GM12878 (cell line): ENCODE results near the gene CPSF4L. TPM values are rescaled to one million over a fixed set of nuclear protein-coding genes. Genes with fewer than 3 reads are reported as not detected.

ENCODE experiments used
- ATAC-seq: fragments of 200-7000 bp; cut with Tn5 transposase; 3 replicates; pipeline ENCODE4 v1.9.1; 2020; ENCODE audit warnings: mild to moderate bottlenecking, moderate library complexity
- BruUV-seq: library from RNA; stranded (reverse); fragments of 400-500 nt; replicated peaks from 2 replicates; lab custom pipeline; 2021; lab: Mats Ljungman, UMichigan
- CTCF ChIA-PET: fragments of 300-600 bp; sonication (Branson Sonifier 250); formaldehyde crosslinking; extraction: SDS; loops from one replicate; lab custom pipeline; 2021; ENCODE audit warnings: inconsistent platforms; lab: Yijun Ruan, JAX
- POLR2A ChIA-PET: fragments of 350-600 bp; formaldehyde crosslinking; extraction: SDS; loops from one replicate; lab custom pipeline; 2021; ENCODE audit warnings: inconsistent platforms; lab: Charles Lee
- RAD21 ChIA-PET: fragments of 300-600 bp; sonication (Branson Sonifier 250); formaldehyde crosslinking; loops from one replicate; lab custom pipeline; 2023; ENCODE audit warnings: antibody characterized with exemption; ENCODE audit not compliant: unreplicated experiment; lab: Charles Lee
- SMC1A ChIA-PET: fragments of 300-600 bp; sonication (Branson Sonifier 250); formaldehyde crosslinking; loops from one replicate; lab custom pipeline; 2023; ENCODE audit not compliant: unreplicated experiment, uncharacterized antibody; lab: Charles Lee
- DNase-seq: peaks from one replicate; pipeline ENCODE4 v3.0.0-alpha.2; 2011; ENCODE audit warnings: low read depth, low spot score
- FAIRE-seq: peaks from 3 replicates; lab custom pipeline; 2011; peaks lifted over from hg19 to GRCh38; lab: Jason Lieb, UNC
- H2AFZ ChIP-seq: 2 replicates; pipeline ENCODE4 v1.6.0; 2011; ENCODE audit warnings: low read depth, low read length, control low read depth; ENCODE audit not compliant: control insufficient read depth
- H3K27ac ChIP-seq: 2 replicates; pipeline ENCODE4 v1.5.1; 2011; ENCODE audit warnings: control low read depth; ENCODE audit not compliant: control insufficient read depth, insufficient read depth
- H3K27me3 ChIP-seq, 2 experiments: replicated peaks in 1 of 2; 2 replicates each; pipeline versions ENCODE4 v1.6.0 to v1.6.1; 2011; ENCODE audit warnings: low read length in 1 of 2; ENCODE audit not compliant: control insufficient read depth in 2 of 2, insufficient read depth in 2 of 2
- H3K36me3 ChIP-seq, 2 experiments: 2 replicates each; pipeline ENCODE4 v1.5.1; 2011; ENCODE audit warnings: low read length in 1 of 2; ENCODE audit not compliant: control insufficient read depth in 2 of 2, insufficient read depth in 2 of 2
- H3K4me1 ChIP-seq: 2 replicates; pipeline ENCODE4 v1.6.1; 2011; ENCODE audit warnings: mild to moderate bottlenecking, low read length, moderate library complexity, mixed read lengths; ENCODE audit not compliant: control insufficient read depth, insufficient read depth
- H3K4me2 ChIP-seq: 2 replicates; pipeline ENCODE4 v1.6.0; 2011; ENCODE audit warnings: control low read depth; ENCODE audit not compliant: control insufficient read depth, insufficient read depth
- H3K4me3 ChIP-seq: fragments of 200-600 bp; sonication (generic); 2 replicates; pipeline ENCODE4 v1.5.1; 2016
- H3K79me2 ChIP-seq: 2 replicates; pipeline ENCODE4 v1.6.0; 2011; ENCODE audit warnings: low read length; ENCODE audit not compliant: control insufficient read depth, insufficient read depth
- H3K9ac ChIP-seq: 2 replicates; pipeline ENCODE4 v1.8.0; 2011; ENCODE audit warnings: low read length, control low read depth, mixed read lengths; ENCODE audit not compliant: control insufficient read depth, insufficient read depth
- H3K9me3 ChIP-seq: replicated peaks from 3 replicates; pipeline ENCODE4 v1.5.1; 2011; ENCODE audit warnings: mild to moderate bottlenecking, low read length; ENCODE audit not compliant: control insufficient read depth, insufficient read depth
- H4K20me1 ChIP-seq: 2 replicates; pipeline ENCODE4 v1.6.0; 2011; ENCODE audit not compliant: control insufficient read depth, insufficient read depth
- CEBPZ ChIP-seq: fragments of 150-350 bp; IDR thresholded peaks from 2 replicates; pipeline ENCODE4 v1.6.1; 2016; ENCODE audit warnings: low read depth, low read length
- EZH2 ChIP-seq: IDR thresholded peaks from 2 replicates; pipeline ENCODE4 v1.6.1; 2012; ENCODE audit warnings: low read depth, mild to moderate bottlenecking, control low read depth, inconsistent platforms, low read length, borderline replicate concordance; ENCODE audit not compliant: control insufficient read depth
- GABPA ChIP-seq: IDR thresholded peaks from 2 replicates; pipeline ENCODE4 v1.6.1; 2014; ENCODE audit warnings: antibody characterized with exemption, low read depth, mild to moderate bottlenecking, inconsistent platforms
- PRDM15 ChIP-seq: fragments of 450-650 bp; formaldehyde crosslinking; IDR thresholded peaks from 2 replicates; pipeline ENCODE4 v1.4.0; 2020; ENCODE audit warnings: mild to moderate bottlenecking, moderate library complexity
- WGBS: methylation state at CpG from one replicate; pipeline ENCODE4 v1.1.6; 2016; ENCODE audit warnings: low lambda C conversion rate; ENCODE audit not compliant: insufficient replicate concordance, insufficient coverage; ENCODE audit errors: missing lambda C conversion rate; 5-methylcytosine and 5-hydroxymethylcytosine counted together
- in situ Hi-C: fragments of 300-500 bp; cut with MboI; formaldehyde crosslinking; loops from 9 replicates; pipeline ENCODE4 v1.14.3; 2018; ENCODE audit warnings: mixed read lengths
- intact Hi-C: fragments of 100-400 bp; cut with micrococcal nuclease; formaldehyde crosslinking; loops from one replicate; pipeline ENCODE4 v1.14.2; 2022; ENCODE audit not compliant: unreplicated experiment
- polyA plus RNA-seq, 11 experiments: library from polyadenylated mRNA; depleted of rRNA in 4 of 11; unstranded in 6 of 11; stranded (reverse) in 5 of 11; fragments of >200 nt; fragmentation: Nextera tagmentation in 4 of 11; fragmentation: Illumina TruSeq in 1 of 11; extraction: Ambion mirVana in 4 of 11; extraction: Trizol in 1 of 11; gene quantifications; 1 replicate in 1 of 11; 2 replicates in 10 of 11; pipeline versions ENCODE4 v1.2.1 to v1.2.3, GENCODE V29; 2011 to 2016; ENCODE audit warnings: inconsistent platforms in 2 of 11, missing spikeins in 2 of 11, low read depth in 1 of 11
- total RNA-seq, 4 experiments: library from RNA; depleted of rRNA in 3 of 4; stranded (reverse); fragments of >200 nt in 3 of 4; fragmentation: Illumina TruSeq in 1 of 4; extraction: Trizol in 1 of 4; gene quantifications; 2 replicates each; pipeline versions ENCODE4 v1.2.1 to v1.2.3, GENCODE V29; 2013 to 2021

Gene CPSF4L
- total and polyA plus RNA-seq, 10 of the 15 experiments (the other 5 are each of a cell fraction or from before 2014, with no cell fraction given): not detected

- in situ Hi-C loops: loop anchor here (5.0 to 10.0 kb wide), 2 partner anchors 33 to 920 kb away; no protein-coding TSS in a partner anchor
- intact Hi-C loops: no loop called here
Observed at GRCh38 chr17:73274490-73274889, 12.8 kb upstream of the CPSF4L start.

More at GRCh38 chr17:73274490-73274889, 12.8 kb upstream of the CPSF4L start:
- Histone ChIP-seq H3K4me1 (peaks cover 14% of the 10 kb centered on the region), H3K4me2 (no peak overlapping the region), H3K79me2 (no peaks in the 10 kb centered on the region), H3K4me3 (no peak overlapping the region), H3K27me3 (no peaks in the 10 kb centered on the region), H3K9me3 (no peaks in the 10 kb centered on the region), H4K20me1 (no peaks in the 10 kb centered on the region), H3K36me3 (no peaks in the 10 kb centered on the region), H3K9ac (no peak overlapping the region), H3K27ac (no peak overlapping the region), H2AFZ (no peak overlapping the region)
- no TSS peak for BruUV-seq
- ChIA-PET SMC1A (no interaction called here), RAD21 (interaction anchor here (0.6 kb wide), 1 partner anchor 42 kb away, joined by 3 read pairs; no protein-coding TSS in a partner anchor), POLR2A (no interaction called here), CTCF (no interaction called here)
- DNase-seq: no peak
- no peak for ATAC-seq
- no peak for FAIRE-seq
- TF ChIP-seq PRDM15 (CRISPR knock-in tag): no peak
- no peak for TF ChIP-seq CEBPZ
- TF ChIP-seq EZH2: no peak
- no peak for TF ChIP-seq GABPA
- WGBS: 92% methylated on average over 4 of the region's 4 CpGs
